ENCODE results near the gene OVCH1.
"Not testable (repeated sequence)": the region's sequence is repeated elsewhere in the genome, so short reads cannot be mapped to it uniquely, and the experiment has no call there.

OVCH1 gene

DNA sequence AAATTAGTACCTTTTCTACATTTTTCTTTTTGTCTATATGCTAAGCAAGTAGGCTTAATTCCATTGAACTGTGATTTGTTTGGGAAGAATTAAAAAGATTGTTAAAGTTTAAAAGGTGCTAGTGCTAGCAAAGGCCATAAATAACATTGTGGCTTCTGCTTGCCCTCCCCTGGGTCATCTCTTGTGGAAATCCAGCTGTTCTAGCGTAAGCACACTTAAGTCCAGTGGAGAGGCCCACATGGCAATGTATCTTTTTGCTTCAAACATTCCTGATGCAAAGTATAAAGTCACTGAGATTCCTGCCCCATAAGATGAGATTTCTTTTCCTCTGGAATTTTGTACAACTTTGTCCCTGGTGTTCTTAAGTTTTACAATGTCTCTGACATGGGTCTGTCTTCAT is 102.1 kb downstream of the OVCH1 start:
- Histone ChIP-seq H3K4me3 (IDR thresholded peaks at IDR 0.05; ENCODE audit: insufficient read depth, low read depth, low read length) (no peak overlapping the region), H4K20me1 (ENCODE audit: insufficient read depth) (no peaks in the 10 kb centered on the region), H3K4me2 (no peak overlapping the region), H2AFZ (ENCODE audit: low read depth) (no peak overlapping the region), H3K27ac (no peak overlapping the region), H3K79me2 (ENCODE audit: insufficient read depth, low read depth) (no peaks in the 10 kb centered on the region), H3K4me1 (ENCODE audit: low read depth, poor library complexity, severe bottlenecking) (no peaks in the 10 kb centered on the region), H3K27me3 (ENCODE audit: insufficient read depth, low read depth) (no peaks in the 10 kb centered on the region), H3K36me3 (ENCODE audit: insufficient read depth) (no peaks in the 10 kb centered on the region), H3K9ac (no peak overlapping the region)
- TF ChIP-seq, protein P1, sequence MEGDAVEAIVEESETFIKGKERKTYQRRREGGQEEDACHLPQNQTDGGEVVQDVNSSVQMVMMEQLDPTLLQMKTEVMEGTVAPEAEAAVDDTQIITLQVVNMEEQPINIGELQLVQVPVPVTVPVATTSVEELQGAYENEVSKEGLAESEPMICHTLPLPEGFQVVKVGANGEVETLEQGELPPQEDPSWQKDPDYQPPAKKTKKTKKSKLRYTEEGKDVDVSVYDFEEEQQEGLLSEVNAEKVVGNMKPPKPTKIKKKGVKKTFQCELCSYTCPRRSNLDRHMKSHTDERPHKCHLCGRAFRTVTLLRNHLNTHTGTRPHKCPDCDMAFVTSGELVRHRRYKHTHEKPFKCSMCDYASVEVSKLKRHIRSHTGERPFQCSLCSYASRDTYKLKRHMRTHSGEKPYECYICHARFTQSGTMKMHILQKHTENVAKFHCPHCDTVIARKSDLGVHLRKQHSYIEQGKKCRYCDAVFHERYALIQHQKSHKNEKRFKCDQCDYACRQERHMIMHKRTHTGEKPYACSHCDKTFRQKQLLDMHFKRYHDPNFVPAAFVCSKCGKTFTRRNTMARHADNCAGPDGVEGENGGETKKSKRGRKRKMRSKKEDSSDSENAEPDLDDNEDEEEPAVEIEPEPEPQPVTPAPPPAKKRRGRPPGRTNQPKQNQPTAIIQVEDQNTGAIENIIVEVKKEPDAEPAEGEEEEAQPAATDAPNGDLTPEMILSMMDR (conservative IDR thresholded peaks at IDR 0.05; ENCODE audit: low read depth, low read length), result no peak

- not testable (repeated sequence) for H3K4me1 ChIP-seq (ENCODE audit: low read depth, poor library complexity, severe bottlenecking); H3K79me2 ChIP-seq (ENCODE audit: insufficient read depth, low read depth); H3K27ac ChIP-seq; H2AFZ ChIP-seq (ENCODE audit: low read depth); H4K20me1 ChIP-seq (ENCODE audit: insufficient read depth); H3K27me3 ChIP-seq (ENCODE audit: insufficient read depth, low read depth); H3K36me3 ChIP-seq (ENCODE audit: insufficient read depth); H3K4me3 ChIP-seq (IDR thresholded peaks at IDR 0.05; ENCODE audit: insufficient read depth, low read depth, low read length); H3K9ac ChIP-seq; H3K4me2 ChIP-seq
Observed at GRCh38 chr12:29390419-29390818, 107.1 kb downstream of the OVCH1 start.

GRCh38 chr12:29389295-29389919 is 108.1 kb downstream of the OVCH1 start:
- Histone ChIP-seq H3K9ac (no peak overlapping the region), H3K4me2 (no peak overlapping the region), H3K36me3 (ENCODE audit: insufficient read depth) (no peaks in the 10 kb centered on the region)

GRCh38 chr12:29386084-29386680 is 111.3 kb downstream of the OVCH1 start:
- not testable (repeated sequence) for H3K27me3 ChIP-seq (ENCODE audit: insufficient read depth, low read depth); H2AFZ ChIP-seq (ENCODE audit: low read depth); H3K4me1 ChIP-seq (ENCODE audit: low read depth, poor library complexity, severe bottlenecking); H4K20me1 ChIP-seq (ENCODE audit: insufficient read depth); H3K36me3 ChIP-seq (ENCODE audit: insufficient read depth); H3K27ac ChIP-seq; H3K4me3 ChIP-seq (IDR thresholded peaks at IDR 0.05; ENCODE audit: insufficient read depth, low read depth, low read length); H3K79me2 ChIP-seq (ENCODE audit: insufficient read depth, low read depth); H3K4me2 ChIP-seq; H3K9ac ChIP-seq

More at GRCh38 chr12:29389295-29389919, 108.1 kb downstream of the OVCH1 start:
- TF ChIP-seq, protein P1 (conservative IDR thresholded peaks at IDR 0.05; ENCODE audit: low read depth, low read length), result no peak
- H2AFZ ChIP-seq (ENCODE audit: low read depth), result no peak overlapping the region
- H3K79me2 ChIP-seq (ENCODE audit: insufficient read depth, low read depth), result no peaks in the 10 kb centered on the region
- H3K4me1 ChIP-seq (ENCODE audit: low read depth, poor library complexity, severe bottlenecking), result no peaks in the 10 kb centered on the region
- no peaks in the 10 kb centered on the region for H4K20me1 ChIP-seq (ENCODE audit: insufficient read depth)
- H3K27me3 ChIP-seq (ENCODE audit: insufficient read depth, low read depth), result no peaks in the 10 kb centered on the region
- no peak overlapping the region for H3K27ac ChIP-seq
- no peak overlapping the region for H3K4me3 ChIP-seq (IDR thresholded peaks at IDR 0.05; ENCODE audit: insufficient read depth, low read depth, low read length)

- not testable (repeated sequence) for H3K9ac ChIP-seq; H3K36me3 ChIP-seq (ENCODE audit: insufficient read depth); H2AFZ ChIP-seq (ENCODE audit: low read depth); H4K20me1 ChIP-seq (ENCODE audit: insufficient read depth); H3K4me3 ChIP-seq (IDR thresholded peaks at IDR 0.05; ENCODE audit: insufficient read depth, low read depth, low read length); H3K4me2 ChIP-seq; H3K79me2 ChIP-seq (ENCODE audit: insufficient read depth, low read depth); H3K4me1 ChIP-seq (ENCODE audit: low read depth, poor library complexity, severe bottlenecking); H3K27ac ChIP-seq; H3K27me3 ChIP-seq (ENCODE audit: insufficient read depth, low read depth)
Observed at GRCh38 chr12:29385194-29385593, 112.3 kb downstream of the OVCH1 start.

DNA sequence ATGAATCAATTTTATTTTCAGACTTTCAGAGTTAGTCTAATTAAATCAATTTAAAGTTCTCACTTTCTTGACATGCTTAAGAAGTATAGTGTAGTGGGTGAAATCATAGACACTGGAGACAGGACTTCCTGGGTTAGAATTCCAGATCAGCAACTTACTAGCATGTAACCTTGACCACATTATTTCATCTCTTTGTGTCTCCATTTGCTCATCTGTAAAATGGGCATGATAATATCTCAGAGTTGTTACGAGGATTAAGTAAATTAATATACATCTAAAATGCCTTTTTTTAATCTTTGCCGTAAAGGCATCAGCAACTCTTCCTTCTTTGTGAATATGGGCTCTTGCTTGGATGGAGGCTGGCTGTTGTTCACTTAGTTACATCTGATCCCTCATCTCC is 115.2 kb downstream of the OVCH1 start:
- no peaks in the 10 kb centered on the region for H4K20me1 ChIP-seq (ENCODE audit: insufficient read depth)
- TF ChIP-seq, protein P1 (conservative IDR thresholded peaks at IDR 0.05; ENCODE audit: low read depth, low read length), result no peak
- H3K4me3 ChIP-seq (IDR thresholded peaks at IDR 0.05; ENCODE audit: insufficient read depth, low read depth, low read length), result no peak overlapping the region
- H3K4me2 ChIP-seq, result no peak overlapping the region
- H3K27me3 ChIP-seq (ENCODE audit: insufficient read depth, low read depth), result no peaks in the 10 kb centered on the region
- peaks cover 18% of the 10 kb centered on the region for H3K4me1 ChIP-seq (ENCODE audit: low read depth, poor library complexity, severe bottlenecking)
- peaks cover 33% of the 10 kb centered on the region for H3K79me2 ChIP-seq (ENCODE audit: insufficient read depth, low read depth)
- no peaks in the 10 kb centered on the region; the same call in 1 of the 2 replicates for H3K36me3 ChIP-seq (ENCODE audit: insufficient read depth)
- H2AFZ ChIP-seq (ENCODE audit: low read depth), result peak overlapping the region; percentile 73; the same call in 1 of the 2 replicates
- no peak overlapping the region for H3K9ac ChIP-seq
- H3K27ac ChIP-seq, result no peak overlapping the region

All from KMS-11 (cell line).